GM19238 (cell line): ENCODE data around the gene TIPARP.

Experiments used
- DNase-seq: peaks from one replicate; pipeline ENCODE4 v3.0.0; 2011; ENCODE audit warnings: low spot score; ENCODE audit not compliant: insufficient read length

Gene TIPARP, protein sequence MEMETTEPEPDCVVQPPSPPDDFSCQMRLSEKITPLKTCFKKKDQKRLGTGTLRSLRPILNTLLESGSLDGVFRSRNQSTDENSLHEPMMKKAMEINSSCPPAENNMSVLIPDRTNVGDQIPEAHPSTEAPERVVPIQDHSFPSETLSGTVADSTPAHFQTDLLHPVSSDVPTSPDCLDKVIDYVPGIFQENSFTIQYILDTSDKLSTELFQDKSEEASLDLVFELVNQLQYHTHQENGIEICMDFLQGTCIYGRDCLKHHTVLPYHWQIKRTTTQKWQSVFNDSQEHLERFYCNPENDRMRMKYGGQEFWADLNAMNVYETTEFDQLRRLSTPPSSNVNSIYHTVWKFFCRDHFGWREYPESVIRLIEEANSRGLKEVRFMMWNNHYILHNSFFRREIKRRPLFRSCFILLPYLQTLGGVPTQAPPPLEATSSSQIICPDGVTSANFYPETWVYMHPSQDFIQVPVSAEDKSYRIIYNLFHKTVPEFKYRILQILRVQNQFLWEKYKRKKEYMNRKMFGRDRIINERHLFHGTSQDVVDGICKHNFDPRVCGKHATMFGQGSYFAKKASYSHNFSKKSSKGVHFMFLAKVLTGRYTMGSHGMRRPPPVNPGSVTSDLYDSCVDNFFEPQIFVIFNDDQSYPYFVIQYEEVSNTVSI

GRCh38 chr3:156674046-156674910 lies at the start of gene TIPARP:
Gene TIPARP (plus strand): TSS chr3:156674590. CDS start chr3:156677698, 3,108 bp downstream.
- DNase-seq: peak; percentile 86

- no peak for DNase-seq
Observed at GRCh38 chr3:156626104-156626503, 48.3 kb upstream of the TIPARP start.

DNA sequence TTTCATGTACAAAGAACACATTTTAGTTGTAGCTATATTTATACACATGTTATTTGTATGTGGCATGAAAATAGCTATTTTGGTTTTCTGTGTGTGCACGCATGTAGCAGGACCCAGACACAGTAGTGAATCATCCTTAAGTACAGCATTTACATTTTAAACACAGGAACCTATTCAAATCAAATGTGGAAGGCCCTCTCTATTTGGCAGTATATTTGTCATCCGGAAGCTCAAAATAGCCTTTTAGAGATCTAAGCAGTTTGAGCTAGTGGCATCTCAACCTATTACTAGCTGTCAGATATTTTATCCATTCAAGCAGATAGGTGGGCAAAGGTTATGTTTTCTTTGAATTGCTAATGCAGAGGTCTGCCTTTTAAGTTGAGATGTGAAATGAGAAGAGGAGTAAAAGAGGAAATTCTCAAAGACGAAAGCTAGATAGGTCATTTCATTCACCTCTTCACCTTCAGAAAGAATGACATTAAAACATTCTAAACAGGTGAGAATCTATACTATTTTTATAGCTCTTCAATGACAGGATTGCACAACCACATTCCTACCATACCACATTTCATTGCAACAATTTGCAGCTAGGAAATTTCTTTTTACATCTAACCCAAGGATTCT lies 46.3 kb upstream of the TIPARP start:
- DNase-seq: no peak

- DNase-seq: no peak
Observed at GRCh38 chr3:156628836-156629618, 45.4 kb upstream of the TIPARP start.

- no peak for DNase-seq
Observed at GRCh38 chr3:156630081-156630772, 44.2 kb upstream of the TIPARP start.

GRCh38 chr3:156630773-156631093 lies 43.7 kb upstream of the TIPARP start:
- DNase-seq: no peak

GRCh38 chr3:156631323-156631722 lies 43.1 kb upstream of the TIPARP start:
- no peak for DNase-seq

DNA sequence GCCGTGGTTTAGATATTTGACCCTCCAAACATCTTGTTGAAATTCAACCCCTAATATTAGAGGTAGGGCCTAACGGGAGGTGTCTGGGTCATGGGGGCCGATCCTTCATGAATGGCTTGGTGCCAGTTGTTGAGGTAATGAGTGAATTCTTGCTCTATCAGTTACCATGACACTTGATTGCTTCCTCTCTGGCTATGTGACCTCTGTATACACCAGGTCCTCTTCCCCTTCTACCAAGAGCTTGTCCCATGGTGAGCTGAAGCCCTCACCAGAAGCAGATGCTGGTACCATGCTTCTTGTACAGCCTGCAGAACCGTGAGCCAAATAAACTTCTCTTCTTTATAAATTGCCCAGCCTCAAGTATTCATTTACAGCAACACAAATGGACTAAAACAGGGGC lies 41.8 kb upstream of the TIPARP start:
- DNase-seq: no peak

GRCh38 chr3:156633335-156633734 lies 41.1 kb upstream of the TIPARP start:
- DNase-seq: no peak

GRCh38 chr3:156635034-156635433 lies 39.4 kb upstream of the TIPARP start:
- DNase-seq: no peak

GRCh38 chr3:156635973-156636372 lies 38.4 kb upstream of the TIPARP start:
- DNase-seq: no peak

- no peak for DNase-seq
Observed at GRCh38 chr3:156637480-156638022, 36.8 kb upstream of the TIPARP start.

DNA sequence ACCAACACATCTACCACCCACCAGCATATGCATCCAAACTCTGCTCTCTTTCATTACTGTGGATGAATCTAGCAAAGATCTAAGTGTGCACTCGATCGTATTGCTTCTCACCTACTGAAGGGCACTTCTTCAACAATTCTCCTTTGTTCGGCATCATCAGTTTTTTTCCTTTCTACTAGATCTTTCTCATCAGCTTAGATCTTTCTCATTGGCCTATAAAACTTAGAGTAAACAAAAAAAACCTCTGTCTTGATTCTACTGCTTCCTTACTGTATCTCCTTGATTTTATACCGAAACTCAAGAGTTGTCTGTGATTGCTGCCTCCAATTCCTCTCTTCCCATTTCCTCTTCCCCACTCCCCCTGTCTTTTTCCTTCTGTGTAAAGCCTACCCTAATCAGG lies 36.1 kb upstream of the TIPARP start:
- DNase-seq: no peak

GRCh38 chr3:156639414-156640023 lies 34.9 kb upstream of the TIPARP start:
- no peak for DNase-seq

DNA sequence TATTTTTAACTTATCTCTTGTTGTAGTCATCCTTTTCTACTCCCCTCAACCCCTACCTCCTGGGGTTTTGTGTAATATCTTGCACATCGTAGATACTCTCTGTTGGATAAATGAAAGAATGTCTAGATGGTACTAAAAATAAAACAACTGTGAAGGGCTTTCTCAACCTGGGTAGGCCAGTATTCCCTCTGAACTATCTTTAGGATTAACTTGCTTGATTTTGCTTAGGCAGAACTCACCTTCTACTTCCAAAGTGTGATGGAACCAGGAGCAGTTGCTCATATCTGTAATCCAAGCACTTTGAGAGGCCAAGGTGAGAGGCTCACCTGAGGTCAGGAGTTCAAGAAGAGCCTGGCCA lies 32.8 kb upstream of the TIPARP start:
- no peak for DNase-seq

DNA sequence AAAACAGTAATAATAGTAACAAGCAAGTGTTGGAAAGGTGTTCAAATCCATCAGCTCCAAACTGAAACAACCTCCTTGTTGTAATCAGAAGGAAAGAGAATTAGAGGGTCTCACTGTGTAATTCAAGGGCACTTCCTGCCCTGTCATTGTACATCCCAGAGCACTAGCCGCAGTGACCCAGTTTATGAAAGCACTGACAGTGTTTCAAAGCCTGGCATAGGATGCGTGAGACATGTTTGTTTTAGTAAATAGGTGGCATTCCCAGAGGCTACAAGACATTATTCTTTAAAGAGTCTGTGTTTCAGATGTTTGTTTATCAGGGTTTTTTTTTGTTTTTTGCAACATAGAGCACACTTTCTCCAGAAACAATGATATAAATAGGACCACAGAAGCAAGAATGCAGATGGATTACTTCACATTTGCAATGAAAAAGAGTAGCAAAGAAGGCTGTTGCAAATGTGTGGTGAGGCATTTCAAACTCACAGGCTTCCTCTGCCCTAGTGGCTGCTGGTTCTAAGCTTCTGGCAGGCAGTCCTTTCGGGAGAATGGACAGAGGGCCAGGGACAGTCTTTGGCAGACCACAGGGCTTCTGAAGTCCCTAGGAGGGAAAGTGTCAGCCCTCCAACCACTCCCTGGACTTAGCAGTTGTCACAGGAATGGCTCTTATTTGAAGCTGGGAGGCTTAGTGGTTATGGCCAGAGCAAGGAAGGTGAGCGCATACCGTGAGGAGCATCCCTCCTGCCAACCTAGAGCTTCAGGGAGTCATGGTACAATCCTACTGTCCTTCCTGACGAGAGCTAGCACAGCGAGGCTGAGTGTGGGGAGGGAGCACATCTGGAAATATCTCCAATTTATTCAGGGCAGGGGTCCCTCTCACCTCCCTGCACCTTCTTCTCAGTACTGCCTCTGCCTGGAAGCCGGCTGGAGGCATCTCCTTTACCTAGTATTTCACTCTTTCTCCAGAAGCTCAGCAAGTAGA lies 31.4 kb upstream of the TIPARP start:
- DNase-seq: no peak

DNA sequence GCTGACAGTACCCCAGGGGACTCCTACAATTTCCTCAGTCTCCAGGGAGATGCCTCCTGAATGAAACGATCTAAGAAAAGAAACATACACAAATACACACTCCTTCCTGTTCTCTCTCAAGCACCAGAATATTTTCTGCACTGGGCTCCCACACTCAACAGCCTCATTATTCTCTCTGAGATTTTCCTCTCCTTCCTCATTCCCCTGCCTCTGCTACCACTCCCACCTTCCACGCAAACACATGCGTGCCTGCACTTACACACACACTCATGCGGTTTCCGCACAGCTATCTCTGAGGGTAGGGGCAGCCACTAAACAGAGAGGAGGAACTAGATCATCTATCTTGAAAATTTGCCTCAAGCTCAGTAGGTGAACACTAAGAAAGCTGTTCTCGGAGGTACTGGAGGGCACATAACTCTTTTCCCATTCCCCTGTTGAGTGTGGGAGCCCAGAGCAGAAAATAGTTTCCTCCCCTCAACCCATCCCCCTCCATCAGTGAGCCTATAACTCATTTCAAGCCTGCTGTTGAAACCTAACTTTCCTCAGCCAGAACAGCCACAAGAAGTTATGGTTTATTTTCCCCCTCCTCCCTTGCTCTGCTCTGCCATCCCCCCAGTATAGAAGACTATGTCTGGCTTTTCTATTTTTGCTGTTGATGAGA lies 30.5 kb upstream of the TIPARP start:
- DNase-seq: peak; percentile 27

- no peak for DNase-seq
Observed at GRCh38 chr3:156644958-156645357, 29.4 kb upstream of the TIPARP start.
